ENCODE measurements around the gene EGLN3.
"Not testable (repeated sequence)": the region's sequence is repeated elsewhere in the genome, so short reads cannot be mapped to it uniquely, and the experiment has no call there.

EGLN3 gene

DNA sequence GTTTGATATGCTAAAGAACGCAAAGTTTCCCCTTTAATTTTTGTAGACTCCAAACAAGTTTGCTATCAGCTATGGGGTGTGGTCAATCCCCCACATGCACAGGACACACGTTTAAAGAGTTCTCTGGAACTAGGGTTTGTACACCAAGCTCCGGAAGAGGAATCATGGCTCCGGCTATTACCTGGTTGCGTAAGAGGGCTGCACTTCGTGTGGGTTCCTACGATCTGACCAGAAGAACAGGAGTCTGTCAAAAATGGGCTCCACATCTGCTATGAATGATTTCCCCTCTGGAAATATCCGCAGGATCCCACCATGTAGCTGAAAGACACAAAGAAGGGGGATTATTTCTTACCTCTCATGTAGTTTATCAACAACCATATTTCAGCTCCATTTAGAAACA lies 22.0 kb downstream of the EGLN3 start:
- H3K36me3 ChIP-seq (replicated peaks; ENCODE audit: low read depth, low read length) = no peaks in the 10 kb centered on the region
- no peaks in the 10 kb centered on the region for H3K27me3 ChIP-seq (ENCODE audit: low read depth, low read length)
- H2AFZ ChIP-seq (ENCODE audit: low read depth, low read length) = no peak overlapping the region
- no peaks in the 10 kb centered on the region for H3K4me1 ChIP-seq (ENCODE audit: low read length)
- H4K20me1 ChIP-seq (ENCODE audit: insufficient read depth, low read length) = no peaks in the 10 kb centered on the region
- TF ChIP-seq CTCF (IDR thresholded peaks at IDR 0.05; ENCODE audit: low read depth, low read length) (no peak), EZH2phosphoT487 (IDR thresholded peaks at IDR 0.05; ENCODE audit: low read depth) (no peak)
- H3K4me3 ChIP-seq (ENCODE audit: low read length) = no peak overlapping the region
- no peak overlapping the region for H3K4me2 ChIP-seq (ENCODE audit: low read length)
- no peaks in the 10 kb centered on the region for H3K9me3 ChIP-seq (ENCODE audit: insufficient read depth, low read length)
- H3K79me2 ChIP-seq (ENCODE audit: low read length) = no peaks in the 10 kb centered on the region
- H3K27ac ChIP-seq (ENCODE audit: low read length) = no peak overlapping the region
- H3K9ac ChIP-seq (ENCODE audit: low read length) = no peak overlapping the region

GRCh38 chr14:33927944-33928343 lies 22.9 kb downstream of the EGLN3 start:
- H4K20me1 ChIP-seq (ENCODE audit: insufficient read depth, low read length) = no peaks in the 10 kb centered on the region
- H3K79me2 ChIP-seq (ENCODE audit: low read length) = no peaks in the 10 kb centered on the region
- TF ChIP-seq CTCF (IDR thresholded peaks at IDR 0.05; ENCODE audit: low read depth, low read length) (no peak), EZH2phosphoT487 (IDR thresholded peaks at IDR 0.05; ENCODE audit: low read depth) (no peak)
- no peak overlapping the region for H3K4me2 ChIP-seq (ENCODE audit: low read length)
- no peak overlapping the region for H2AFZ ChIP-seq (ENCODE audit: low read depth, low read length)
- H3K27ac ChIP-seq (ENCODE audit: low read length) = no peak overlapping the region
- H3K9ac ChIP-seq (ENCODE audit: low read length) = no peak overlapping the region
- no peaks in the 10 kb centered on the region for H3K4me1 ChIP-seq (ENCODE audit: low read length)
- no peaks in the 10 kb centered on the region for H3K27me3 ChIP-seq (ENCODE audit: low read depth, low read length)
- H3K36me3 ChIP-seq (replicated peaks; ENCODE audit: low read depth, low read length) = no peaks in the 10 kb centered on the region
- H3K4me3 ChIP-seq (ENCODE audit: low read length) = no peak overlapping the region
- no peaks in the 10 kb centered on the region for H3K9me3 ChIP-seq (ENCODE audit: insufficient read depth, low read length)

GRCh38 chr14:33926967-33927366 lies 23.9 kb downstream of the EGLN3 start:
- not testable (repeated sequence) for H3K4me2 ChIP-seq (ENCODE audit: low read length); H3K9ac ChIP-seq (ENCODE audit: low read length); H3K9me3 ChIP-seq (ENCODE audit: insufficient read depth, low read length); H4K20me1 ChIP-seq (ENCODE audit: insufficient read depth, low read length); H2AFZ ChIP-seq (ENCODE audit: low read depth, low read length); H3K27me3 ChIP-seq (ENCODE audit: low read depth, low read length); H3K36me3 ChIP-seq (replicated peaks; ENCODE audit: low read depth, low read length); H3K79me2 ChIP-seq (ENCODE audit: low read length); H3K4me3 ChIP-seq (ENCODE audit: low read length); H3K27ac ChIP-seq (ENCODE audit: low read length); H3K4me1 ChIP-seq (ENCODE audit: low read length)

DNA sequence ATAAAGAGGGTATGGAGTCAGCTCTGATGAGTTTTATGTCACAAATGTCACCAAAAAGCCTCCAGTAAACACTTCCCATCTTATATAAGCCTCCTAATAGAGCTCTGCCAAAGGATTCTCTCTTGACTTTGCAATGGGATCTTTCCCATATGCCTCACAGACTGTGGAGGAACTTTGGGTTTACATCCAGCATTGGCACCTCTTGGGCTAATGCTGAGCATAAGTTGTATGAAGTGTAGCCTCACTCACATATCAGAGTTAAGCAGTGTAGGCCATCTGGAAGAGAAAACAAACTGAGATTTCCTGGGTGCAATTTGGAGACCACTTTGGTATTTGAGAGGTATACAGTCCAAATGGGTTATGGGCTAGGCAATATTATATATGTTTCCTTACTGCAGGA lies 24.9 kb downstream of the EGLN3 start:
- Histone ChIP-seq H3K27ac (ENCODE audit: low read length) (no peak overlapping the region), H2AFZ (ENCODE audit: low read depth, low read length) (no peak overlapping the region), H3K36me3 (replicated peaks; ENCODE audit: low read depth, low read length) (no peaks in the 10 kb centered on the region), H3K27me3 (ENCODE audit: low read depth, low read length) (no peaks in the 10 kb centered on the region), H3K4me3 (ENCODE audit: low read length) (no peak overlapping the region), H3K9ac (ENCODE audit: low read length) (no peak overlapping the region), H3K4me2 (ENCODE audit: low read length) (no peak overlapping the region), H3K4me1 (ENCODE audit: low read length) (no peaks in the 10 kb centered on the region), H3K9me3 (ENCODE audit: insufficient read depth, low read length) (no peaks in the 10 kb centered on the region), H4K20me1 (ENCODE audit: insufficient read depth, low read length) (no peaks in the 10 kb centered on the region), H3K79me2 (ENCODE audit: low read length) (no peaks in the 10 kb centered on the region)
- TF ChIP-seq CTCF (IDR thresholded peaks at IDR 0.05; ENCODE audit: low read depth, low read length) (no peak), EZH2phosphoT487 (IDR thresholded peaks at IDR 0.05; ENCODE audit: low read depth) (no peak)

DNA sequence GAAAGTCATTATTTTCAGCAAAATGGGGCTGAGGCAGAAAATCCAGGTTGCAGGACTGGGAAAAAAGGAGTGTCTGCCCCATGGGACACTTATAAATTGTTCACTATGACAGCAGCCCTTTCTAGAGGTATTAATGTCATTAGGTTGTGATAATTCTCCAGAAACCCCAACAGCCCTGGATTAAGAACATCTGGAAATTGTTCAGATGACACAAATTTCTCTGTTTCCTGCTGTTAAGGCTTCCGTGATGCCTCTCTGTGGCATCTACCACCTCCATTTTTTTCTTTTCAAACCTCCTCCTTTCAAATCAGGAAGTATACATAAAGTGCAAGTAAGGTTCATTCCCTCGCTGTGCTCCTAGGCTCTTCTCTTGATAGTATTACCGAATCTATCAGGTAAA lies 25.6 kb downstream of the EGLN3 start:
- no peak overlapping the region for H2AFZ ChIP-seq (ENCODE audit: low read depth, low read length)
- H3K36me3 ChIP-seq (replicated peaks; ENCODE audit: low read depth, low read length) = no peaks in the 10 kb centered on the region
- H3K9ac ChIP-seq (ENCODE audit: low read length) = no peak overlapping the region
- no peak overlapping the region for H3K27ac ChIP-seq (ENCODE audit: low read length)
- no peaks in the 10 kb centered on the region for H3K4me1 ChIP-seq (ENCODE audit: low read length)
- TF ChIP-seq EZH2phosphoT487 (IDR thresholded peaks at IDR 0.05; ENCODE audit: low read depth) (no peak), CTCF (IDR thresholded peaks at IDR 0.05; ENCODE audit: low read depth, low read length) (no peak)
- H3K4me2 ChIP-seq (ENCODE audit: low read length) = no peak overlapping the region
- no peak overlapping the region for H3K4me3 ChIP-seq (ENCODE audit: low read length)
- no peaks in the 10 kb centered on the region for H4K20me1 ChIP-seq (ENCODE audit: insufficient read depth, low read length)
- no peaks in the 10 kb centered on the region for H3K79me2 ChIP-seq (ENCODE audit: low read length)
- no peaks in the 10 kb centered on the region for H3K27me3 ChIP-seq (ENCODE audit: low read depth, low read length)
- H3K9me3 ChIP-seq (ENCODE audit: insufficient read depth, low read length) = no peaks in the 10 kb centered on the region
